Measurements from ENCODE around the gene PIEZO2. TPM values are rescaled to one million over a fixed set of nuclear protein-coding genes. Genes with fewer than 3 reads are reported as not detected.
"Not testable (repeated sequence)": the region's sequence is repeated elsewhere in the genome, so short reads cannot be mapped to it uniquely, and the experiment has no call there.

The PIEZO2 gene
- polyA plus RNA-seq, 10 donors, result 22.1 to 56.5 (median 46.2) TPM

GRCh38 chr18:10686308-10686707, 463.1 kb downstream of the PIEZO2 start:
- DNase-seq, result no peak

DNA sequence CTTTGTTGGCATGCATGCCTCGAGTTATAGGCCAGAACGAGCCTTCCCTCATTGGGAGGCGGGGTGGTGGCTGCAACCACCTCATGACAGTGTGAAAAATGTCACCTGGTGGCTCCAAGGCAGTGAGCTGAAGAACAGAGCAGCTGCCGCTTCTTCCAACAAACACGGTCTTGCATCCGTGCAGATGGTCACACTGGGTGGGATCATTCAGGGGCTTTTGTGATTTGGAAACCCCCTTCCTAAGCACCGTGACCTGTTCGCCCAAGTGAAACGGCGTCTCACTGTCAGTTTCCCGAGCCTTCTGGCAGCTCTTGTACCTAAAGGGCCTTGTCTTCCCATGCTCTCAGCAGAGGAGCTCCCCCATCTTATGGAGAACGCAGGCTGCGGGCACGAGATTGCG, 463.9 kb downstream of the PIEZO2 start:
- DNase-seq, result no peak

DNA sequence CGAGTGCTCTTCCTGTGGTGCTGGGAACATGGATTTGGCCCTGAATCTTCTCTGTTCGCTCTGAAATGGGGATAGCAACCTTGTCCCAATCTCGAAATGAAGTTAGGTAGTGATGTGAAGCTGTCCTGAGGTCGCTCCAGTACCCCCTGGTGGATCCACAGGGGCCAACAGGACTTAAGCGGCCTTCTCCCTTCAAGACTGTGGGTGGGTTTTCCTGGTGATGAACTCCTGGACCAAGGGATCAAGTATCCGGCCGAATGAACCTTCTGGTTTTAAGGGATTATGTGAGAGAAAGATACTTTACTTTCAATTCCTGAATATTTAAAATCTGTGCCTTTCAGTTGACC, 467.0 kb downstream of the PIEZO2 start:
- DNase-seq, result no peak

- no peak for DNase-seq
Observed at GRCh38 chr18:10681581-10682367, 467.6 kb downstream of the PIEZO2 start.

DNA sequence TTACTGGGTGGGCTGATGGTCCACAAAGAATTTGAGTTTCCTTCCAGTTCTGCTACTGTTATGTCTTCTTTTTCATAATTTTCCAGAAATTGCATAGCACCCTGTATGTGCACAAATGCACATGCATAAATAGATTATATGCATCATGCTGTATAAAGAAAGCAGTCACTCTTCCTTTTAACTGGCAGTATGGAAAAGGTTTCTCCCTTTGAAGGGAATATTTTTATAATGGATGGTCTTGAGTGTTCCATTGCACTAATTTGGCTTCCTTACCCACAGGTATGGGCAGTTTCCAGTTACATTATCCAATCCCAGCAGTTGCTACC, 469.1 kb downstream of the PIEZO2 start:
- no peak for DNase-seq

- DNase-seq, result no peak
Observed at GRCh38 chr18:10679557-10680270, 469.7 kb downstream of the PIEZO2 start.

DNA sequence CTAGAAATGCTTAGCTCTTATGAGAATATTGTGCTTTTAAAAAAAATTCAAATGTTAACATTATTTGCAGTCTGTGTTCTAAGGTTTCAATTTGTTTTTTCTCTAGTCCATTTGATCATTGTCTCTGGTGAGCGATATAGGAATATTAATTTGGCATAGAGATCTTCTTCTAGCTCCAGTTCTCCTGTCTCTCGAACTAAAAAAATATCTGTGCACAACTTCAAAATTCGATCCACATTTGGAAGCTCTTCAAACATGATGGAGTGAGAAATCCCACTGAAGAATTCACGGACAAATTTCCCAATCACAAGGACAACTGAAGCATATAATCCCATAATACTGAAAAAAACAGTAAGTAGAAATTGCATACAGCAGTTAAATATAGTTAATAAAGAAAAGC, 477.9 kb downstream of the PIEZO2 start:
- peak in 2 of 3 donors; percentile 51 to 58 for DNase-seq

DNA sequence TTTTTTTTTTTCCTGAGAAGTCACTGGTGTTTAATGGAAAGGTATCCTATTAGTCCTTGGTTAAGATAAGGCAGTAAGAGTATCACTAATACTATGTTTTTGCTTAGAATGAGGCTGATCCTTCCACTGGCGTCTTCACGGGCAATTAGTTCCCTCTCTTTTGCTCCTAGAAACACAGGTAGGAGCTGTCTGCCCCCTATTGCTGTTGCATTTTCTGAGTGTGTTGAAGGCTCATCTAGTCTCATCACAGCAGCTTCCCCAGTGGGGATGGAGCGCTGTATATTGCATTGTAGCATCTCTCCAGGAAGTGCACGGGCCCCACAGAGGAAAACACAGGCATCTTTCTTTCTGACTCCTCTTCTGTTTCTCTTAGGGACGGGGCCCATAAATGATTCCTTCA, 478.5 kb downstream of the PIEZO2 start:
- no peak for DNase-seq

DNA sequence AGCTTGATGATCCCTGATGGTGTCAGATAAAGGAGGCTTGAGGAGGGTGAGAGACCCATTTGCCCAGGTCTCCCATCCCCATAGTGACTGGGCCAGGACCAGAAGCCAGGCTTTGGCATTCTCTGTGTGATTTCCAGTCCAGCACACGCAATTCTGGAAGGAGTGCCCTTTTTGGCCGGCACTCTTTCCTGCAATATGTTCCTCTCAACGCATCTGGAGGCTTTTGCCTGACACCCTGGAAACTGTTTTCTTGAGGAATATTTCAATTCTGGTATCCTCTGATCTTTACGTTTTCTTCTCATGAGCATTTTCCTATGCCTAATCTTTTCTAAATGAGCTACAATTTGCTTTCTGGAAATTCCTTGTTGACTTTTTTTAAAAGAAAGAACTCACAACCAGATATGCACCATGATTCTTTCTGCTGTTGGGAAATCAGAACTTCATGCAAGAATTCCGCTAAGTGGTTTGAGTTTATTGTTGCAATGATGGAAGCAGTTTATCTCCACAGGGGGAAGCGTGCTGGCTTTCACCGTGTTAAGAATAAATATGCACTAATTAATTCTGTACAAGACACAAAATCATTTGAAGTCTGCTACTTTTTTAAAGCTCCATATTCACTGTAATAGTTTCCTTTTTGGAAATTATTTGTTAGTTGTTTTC, 479.8 kb downstream of the PIEZO2 start:
- no peak for DNase-seq

- no peak for DNase-seq
Observed at GRCh38 chr18:10663750-10664149, 485.6 kb downstream of the PIEZO2 start.

DNA sequence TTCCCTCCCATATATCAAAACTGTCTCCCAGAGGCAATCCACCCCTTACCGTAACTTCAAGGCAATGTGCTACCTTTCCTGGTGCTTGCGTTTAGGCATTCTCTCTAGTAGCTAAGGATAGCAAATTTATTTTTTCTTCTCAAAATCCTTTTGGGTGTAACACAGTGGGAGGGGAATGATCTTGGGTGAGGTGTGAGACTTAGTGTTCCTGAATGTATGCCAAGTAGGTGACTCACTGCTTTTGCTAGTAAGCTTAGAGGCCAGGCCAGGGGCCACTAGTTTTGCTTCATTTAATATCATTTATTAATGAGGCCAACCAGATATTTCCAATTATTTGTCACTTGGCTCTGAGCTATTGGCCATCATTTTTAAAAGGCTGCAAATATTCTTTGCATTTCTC, 488.1 kb downstream of the PIEZO2 start:
- DNase-seq, result peak; percentile 35 to 50 (median 41)

- peak; percentile 71 to 91 (median 80) for DNase-seq
Observed at GRCh38 chr18:10660179-10660884, 489.0 kb downstream of the PIEZO2 start.

GRCh38 chr18:10659594-10659993, 489.8 kb downstream of the PIEZO2 start:
- DNase-seq, result no peak

DNA sequence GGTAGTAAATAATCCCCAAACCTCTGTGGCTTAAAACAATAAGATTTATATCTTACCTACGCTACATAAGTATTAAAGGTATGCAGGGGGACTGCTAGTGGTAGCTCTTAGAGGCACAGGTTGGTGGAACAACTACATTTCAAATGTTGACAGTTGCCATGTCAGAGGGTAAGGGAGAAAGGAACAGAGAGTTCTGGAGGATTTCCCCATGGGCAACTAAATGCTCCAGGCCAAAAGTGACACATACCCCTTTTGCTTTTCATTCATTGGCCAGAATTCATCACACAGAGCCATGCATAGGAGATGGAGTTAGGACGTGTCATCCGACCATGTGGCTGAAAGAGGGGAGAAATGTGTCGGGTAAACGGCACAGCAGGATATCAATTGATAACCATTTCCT, 490.4 kb downstream of the PIEZO2 start:
- no peak for DNase-seq

DNA sequence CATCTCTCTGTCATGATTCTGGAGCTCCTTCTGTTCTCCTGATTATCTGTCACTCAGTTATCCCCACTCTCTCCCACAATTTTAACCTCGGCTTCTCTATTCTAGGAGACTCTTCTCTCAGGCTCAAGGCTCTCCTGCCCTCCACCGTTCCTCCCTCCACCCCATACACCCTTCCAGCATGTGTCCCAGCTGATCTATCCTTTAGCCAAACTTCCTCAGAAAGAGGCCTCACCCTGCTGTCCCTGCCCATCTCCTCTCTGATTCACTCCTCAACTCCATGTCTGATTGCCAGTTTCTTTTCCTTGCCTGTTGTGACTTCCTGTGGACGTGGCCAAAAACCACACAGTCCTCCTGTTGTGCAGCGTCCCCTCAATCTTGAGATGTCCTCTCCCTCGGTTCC, 505.4 kb downstream of the PIEZO2 start:
- DNase-seq, result not testable (repeated sequence)

- not testable (repeated sequence) for DNase-seq
Observed at GRCh38 chr18:10642915-10643524, 506.3 kb downstream of the PIEZO2 start.

DNA sequence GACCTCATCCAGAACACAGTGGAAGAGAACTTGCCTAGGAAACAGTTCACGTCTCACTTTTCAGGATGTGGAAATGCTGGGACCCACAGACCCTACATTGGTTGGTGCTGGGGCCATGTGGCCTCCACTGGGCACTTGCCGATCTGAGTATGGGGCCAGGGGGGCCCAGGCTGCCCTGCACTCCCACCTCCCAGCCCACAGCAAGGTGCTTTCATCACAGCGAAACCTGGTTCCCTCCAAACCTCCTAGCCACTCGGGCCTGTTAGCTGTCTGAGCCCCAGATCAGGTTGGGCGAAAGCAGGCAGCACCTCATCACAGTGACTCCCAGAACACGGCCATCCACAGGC, 510.9 kb downstream of the PIEZO2 start:
- DNase-seq, result not testable (repeated sequence)

DNA sequence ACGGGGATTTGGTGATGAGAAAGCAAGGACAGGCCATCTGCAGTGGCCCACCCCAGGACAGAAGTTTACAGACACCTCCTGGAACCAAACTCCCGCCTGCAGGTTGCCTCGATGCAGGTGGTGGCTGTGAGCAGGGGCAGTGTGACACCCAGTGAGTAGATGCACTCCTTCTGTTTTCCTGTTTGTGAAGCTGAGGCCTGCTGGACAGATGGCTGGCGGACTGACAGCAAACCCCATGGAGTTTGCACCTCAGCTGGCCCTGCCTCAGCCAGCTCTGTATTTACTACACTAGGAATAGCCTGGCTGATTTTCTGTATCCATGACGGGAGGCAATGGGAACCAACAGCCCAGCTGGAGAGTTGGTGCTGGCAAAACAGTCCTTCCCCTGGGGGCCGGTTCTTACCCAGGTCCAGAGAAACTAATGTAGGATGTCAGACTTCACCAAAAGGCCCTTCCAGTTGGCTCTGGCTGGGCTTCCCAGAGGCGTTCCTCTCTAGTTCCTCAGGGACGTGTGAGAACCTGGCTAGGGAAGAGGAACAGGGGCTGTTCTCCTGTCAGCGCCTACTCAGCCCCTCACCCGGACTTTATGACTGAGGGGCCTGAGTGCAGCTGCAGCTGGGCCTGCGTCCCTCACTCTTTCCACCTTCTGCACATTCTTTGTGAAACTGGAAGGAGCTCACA, 511.4 kb downstream of the PIEZO2 start:
- peak in 1 of 3 donors; percentile 62 for DNase-seq

DNA sequence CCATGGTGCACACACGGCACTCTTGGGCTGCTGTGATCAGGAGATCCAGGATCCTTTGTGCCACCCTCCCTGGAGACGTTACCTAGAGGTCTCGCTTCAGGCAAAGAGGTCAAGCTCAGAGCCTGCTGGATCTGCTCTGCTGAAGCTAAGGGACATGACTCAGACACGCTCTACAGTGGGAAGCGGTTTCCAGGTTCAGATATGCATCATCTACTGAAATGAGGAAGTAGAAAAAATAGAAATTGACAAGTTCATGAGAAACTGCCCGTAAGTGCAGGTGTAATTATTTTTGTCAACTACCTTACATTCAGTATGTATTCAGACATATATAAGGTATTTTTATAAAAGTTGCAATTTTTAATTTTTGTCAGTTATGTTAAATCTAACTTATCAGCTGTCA, 520.3 kb downstream of the PIEZO2 start:
- not testable (repeated sequence) for DNase-seq

DNA sequence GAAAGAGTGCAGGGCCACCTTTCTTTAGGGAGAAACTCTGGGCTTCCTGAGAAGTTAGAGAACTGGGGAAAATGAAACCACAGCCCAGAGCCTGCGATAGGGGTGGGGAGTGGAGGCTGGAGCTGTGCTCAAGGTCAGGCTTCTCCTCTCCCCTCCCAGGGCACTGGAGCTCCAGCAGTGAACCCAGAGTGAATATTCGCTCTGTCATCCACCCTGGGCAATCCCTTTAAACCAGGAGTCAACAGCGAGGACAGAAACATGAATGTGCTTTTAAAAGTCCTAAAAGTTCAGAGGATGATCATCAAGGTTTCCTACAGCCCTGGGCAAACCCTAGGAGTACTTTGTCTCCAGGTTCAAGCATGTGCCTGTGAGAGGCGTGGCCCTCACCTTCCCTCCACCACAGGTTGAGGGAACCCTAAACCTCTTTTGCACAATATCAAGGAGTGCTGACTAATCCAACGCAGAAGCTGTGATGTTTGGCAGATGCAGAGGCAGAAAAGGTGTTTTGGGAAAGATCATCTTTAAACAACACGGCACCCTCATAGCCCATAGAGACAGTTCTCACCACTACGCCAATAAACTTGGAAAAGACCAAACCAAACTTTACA, 522.7 kb downstream of the PIEZO2 start:
- not testable (repeated sequence) for DNase-seq

- not testable (repeated sequence) for DNase-seq
Observed at GRCh38 chr18:10623606-10624005, 525.8 kb downstream of the PIEZO2 start.

All from muscle of back (tissue), 11 donors.